HFFc6 (cell line): ENCODE results near the gene TIMP2. TPM values are rescaled to one million over a fixed set of nuclear protein-coding genes. Genes with fewer than 3 reads are reported as not detected.

Experiments
- DNase-seq: peaks from one replicate; pipeline ENCODE4 v3.0.0-alpha.2; 2018
- H3K27ac Mint-ChIP-seq: 2 replicates; pipeline ENCODE4 v1.8.0; 2020; ENCODE audit warnings: mild to moderate bottlenecking, mixed read lengths
- H3K27me3 Mint-ChIP-seq: 2 replicates; pipeline ENCODE4 v1.8.0; 2021; ENCODE audit warnings: mild to moderate bottlenecking, moderate library complexity, mixed read lengths; ENCODE audit not compliant: insufficient read depth
- H3K36me3 Mint-ChIP-seq: 2 replicates; pipeline ENCODE4 v1.8.0; 2021; ENCODE audit warnings: low read depth, mixed read lengths
- H3K4me1 Mint-ChIP-seq: 2 replicates; pipeline ENCODE4 v1.8.0; 2020; ENCODE audit warnings: low read depth, mixed read lengths
- H3K4me3 Mint-ChIP-seq: 2 replicates; pipeline ENCODE4 v1.8.0; 2020; ENCODE audit warnings: mild to moderate bottlenecking, moderate library complexity, mixed read lengths
- H3K9me3 Mint-ChIP-seq: 2 replicates; pipeline ENCODE4 v1.8.0; 2020; ENCODE audit warnings: mild to moderate bottlenecking, mixed read lengths
- total RNA-seq, 6 experiments: library from RNA; stranded (reverse); fragmentation: NEBNext Ultra II Directional; extraction: Animal tissue kit (Norgen Biotek cat#: 25700); gene quantifications; 2 replicates in 1 of 6; 3 replicates in 5 of 6; pipeline ENCODE4 v1.2.3, GENCODE V29; 2021
- TF ChIP-seq, protein P1 (sequence below): fragments of 200-600 bp; sonication (generic); IDR thresholded peaks from 2 replicates; pipeline ENCODE4 v1.5.0; 2021; ENCODE audit warnings: antibody characterized with exemption, mild to moderate bottlenecking

Gene TIMP2
- total RNA-seq, 6 experiments from 2014 or later: 547 to 705 (median 601) TPM

DNA sequence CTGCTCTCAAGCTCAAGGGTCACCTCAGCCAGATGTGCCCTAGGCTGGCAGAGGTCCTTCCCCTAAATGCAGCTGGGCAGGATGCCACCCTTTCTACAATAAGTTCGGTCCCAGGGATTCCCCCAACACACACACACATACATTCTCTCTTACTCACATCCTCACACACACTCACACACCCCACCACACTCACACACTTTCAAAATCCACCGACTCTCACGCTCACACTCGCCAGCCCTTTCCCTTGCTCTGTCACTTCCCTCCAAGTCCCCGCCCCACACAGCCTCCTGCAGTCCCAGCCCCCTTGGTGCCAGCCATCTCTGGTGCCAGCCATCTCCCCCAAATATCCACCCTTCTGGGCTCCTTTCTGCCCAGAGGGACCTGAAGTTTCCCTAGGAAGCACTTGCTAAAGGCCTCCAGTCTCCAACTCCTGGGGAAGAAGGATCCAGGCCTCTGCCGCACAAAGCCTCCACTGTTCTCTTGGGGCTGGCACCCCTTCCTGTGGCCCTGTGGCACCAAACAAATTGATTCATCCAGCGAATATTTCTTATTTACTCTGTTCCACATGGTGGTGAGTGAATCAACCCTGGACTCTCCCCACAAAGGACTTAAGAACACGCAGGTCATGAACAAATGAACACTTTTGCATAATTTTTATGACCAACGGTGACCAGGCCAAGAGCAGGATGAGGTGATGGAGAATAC is 80.7 kb downstream of the TIMP2 start:
- no peaks in the 10 kb centered on the region for H3K36me3 Mint-ChIP-seq
- peaks cover 2% of the 10 kb centered on the region for H3K27me3 Mint-ChIP-seq
- H3K27ac Mint-ChIP-seq: peak overlapping the region; percentile 11; the same call in 1 of the 2 replicates
- H3K4me3 Mint-ChIP-seq: no peak overlapping the region; the same call in 1 of the 2 replicates
- H3K9me3 Mint-ChIP-seq: no peaks in the 10 kb centered on the region
- H3K4me1 Mint-ChIP-seq: peaks cover 32% of the 10 kb centered on the region
- TF ChIP-seq, protein P1, sequence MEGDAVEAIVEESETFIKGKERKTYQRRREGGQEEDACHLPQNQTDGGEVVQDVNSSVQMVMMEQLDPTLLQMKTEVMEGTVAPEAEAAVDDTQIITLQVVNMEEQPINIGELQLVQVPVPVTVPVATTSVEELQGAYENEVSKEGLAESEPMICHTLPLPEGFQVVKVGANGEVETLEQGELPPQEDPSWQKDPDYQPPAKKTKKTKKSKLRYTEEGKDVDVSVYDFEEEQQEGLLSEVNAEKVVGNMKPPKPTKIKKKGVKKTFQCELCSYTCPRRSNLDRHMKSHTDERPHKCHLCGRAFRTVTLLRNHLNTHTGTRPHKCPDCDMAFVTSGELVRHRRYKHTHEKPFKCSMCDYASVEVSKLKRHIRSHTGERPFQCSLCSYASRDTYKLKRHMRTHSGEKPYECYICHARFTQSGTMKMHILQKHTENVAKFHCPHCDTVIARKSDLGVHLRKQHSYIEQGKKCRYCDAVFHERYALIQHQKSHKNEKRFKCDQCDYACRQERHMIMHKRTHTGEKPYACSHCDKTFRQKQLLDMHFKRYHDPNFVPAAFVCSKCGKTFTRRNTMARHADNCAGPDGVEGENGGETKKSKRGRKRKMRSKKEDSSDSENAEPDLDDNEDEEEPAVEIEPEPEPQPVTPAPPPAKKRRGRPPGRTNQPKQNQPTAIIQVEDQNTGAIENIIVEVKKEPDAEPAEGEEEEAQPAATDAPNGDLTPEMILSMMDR: no peak
- peak; percentile 17 for DNase-seq

DNA sequence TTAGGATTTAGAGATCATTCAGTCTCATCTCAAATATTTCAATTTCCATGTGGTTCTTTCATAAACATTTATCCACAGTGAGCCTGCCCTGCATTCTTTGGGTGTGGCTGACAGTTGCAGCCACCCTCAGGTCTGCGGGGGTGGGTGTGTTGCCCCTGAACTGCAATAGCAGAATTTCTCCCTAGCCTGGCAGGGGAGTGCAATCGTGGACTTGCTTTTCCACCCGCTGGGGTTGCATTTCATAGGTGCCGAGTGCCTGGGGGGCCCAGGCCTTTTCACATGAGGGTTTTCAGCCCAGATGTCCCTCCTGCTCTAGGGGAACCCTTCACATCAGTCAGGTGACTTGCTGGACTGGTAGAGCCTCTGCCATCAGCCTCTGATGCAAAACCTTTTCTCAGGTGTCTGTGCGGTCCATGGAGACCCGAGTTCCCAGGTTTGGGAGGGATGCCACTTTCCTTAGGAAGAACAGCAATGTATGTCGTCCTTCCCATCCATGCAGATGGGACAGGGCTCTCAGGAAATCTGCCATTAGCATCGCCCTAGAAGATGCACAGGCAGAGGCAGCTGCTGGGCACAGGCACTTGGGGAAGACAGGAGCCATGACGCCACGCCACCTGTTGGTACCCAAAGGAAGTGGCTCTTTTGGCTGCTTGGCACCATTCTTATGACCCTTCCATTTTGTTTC is 82.2 kb downstream of the TIMP2 start:
- peaks cover 2% of the 10 kb centered on the region for H3K27me3 Mint-ChIP-seq
- H3K4me3 Mint-ChIP-seq: no peak overlapping the region
- DNase-seq: peak; percentile 16
- no peak overlapping the region for H3K27ac Mint-ChIP-seq
- no peaks in the 10 kb centered on the region for H3K36me3 Mint-ChIP-seq
- peaks cover 46% of the 10 kb centered on the region for H3K4me1 Mint-ChIP-seq
- TF ChIP-seq, protein P1: peak; percentile 79
- H3K9me3 Mint-ChIP-seq: no peaks in the 10 kb centered on the region

- TF ChIP-seq, protein P1: 0 out of 2 replicates have a peak, but pooled peaks have one; percentile 17
Measured at GRCh38 chr17:78840780-78841611, 84.2 kb downstream of the TIMP2 start, which contains the start of gene USP36. TSS of gene USP36 (minus strand) at chr17:78840814. CDS start at chr17:78836363, 4,451 bp downstream.

DNA sequence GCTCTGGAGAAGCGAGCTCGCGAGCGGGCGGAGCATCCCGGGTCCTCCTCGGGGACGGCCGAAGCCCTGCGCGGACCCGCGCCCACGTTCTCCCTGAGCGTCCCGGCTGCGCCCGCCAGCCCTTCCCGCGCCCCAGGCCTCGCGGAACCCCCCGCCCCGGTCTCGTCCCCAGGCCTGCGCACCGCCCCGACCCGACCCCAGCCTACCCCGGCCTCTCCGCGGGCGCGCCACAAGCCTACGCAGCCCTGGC is 84.7 kb downstream of the TIMP2 start:
- peaks cover 61% of the 10 kb centered on the region for H3K4me1 Mint-ChIP-seq
- no peak for DNase-seq
- peaks cover 22% of the 10 kb centered on the region for H3K36me3 Mint-ChIP-seq
- H3K9me3 Mint-ChIP-seq: no peaks in the 10 kb centered on the region
- TF ChIP-seq, protein P1: no peak
- peaks cover 2% of the 10 kb centered on the region for H3K27me3 Mint-ChIP-seq
- H3K27ac Mint-ChIP-seq: peak overlapping the region; percentile 85
- H3K4me3 Mint-ChIP-seq: peak overlapping the region; percentile 97

More at GRCh38 chr17:78840780-78841611, 84.2 kb downstream of the TIMP2 start, which contains the start of gene USP36:
- peak; percentile 97 for DNase-seq
- peaks cover 2% of the 10 kb centered on the region for H3K27me3 Mint-ChIP-seq
- peak within 1 kb of the TSS; percentile 97 for H3K4me3 Mint-ChIP-seq
- H3K36me3 Mint-ChIP-seq: peaks cover 18% of the 10 kb centered on the region
- peak within 1 kb of the TSS; percentile 94 for H3K27ac Mint-ChIP-seq
- no peaks in the 10 kb centered on the region for H3K9me3 Mint-ChIP-seq
- H3K4me1 Mint-ChIP-seq: peaks cover 61% of the 10 kb centered on the region

DNA sequence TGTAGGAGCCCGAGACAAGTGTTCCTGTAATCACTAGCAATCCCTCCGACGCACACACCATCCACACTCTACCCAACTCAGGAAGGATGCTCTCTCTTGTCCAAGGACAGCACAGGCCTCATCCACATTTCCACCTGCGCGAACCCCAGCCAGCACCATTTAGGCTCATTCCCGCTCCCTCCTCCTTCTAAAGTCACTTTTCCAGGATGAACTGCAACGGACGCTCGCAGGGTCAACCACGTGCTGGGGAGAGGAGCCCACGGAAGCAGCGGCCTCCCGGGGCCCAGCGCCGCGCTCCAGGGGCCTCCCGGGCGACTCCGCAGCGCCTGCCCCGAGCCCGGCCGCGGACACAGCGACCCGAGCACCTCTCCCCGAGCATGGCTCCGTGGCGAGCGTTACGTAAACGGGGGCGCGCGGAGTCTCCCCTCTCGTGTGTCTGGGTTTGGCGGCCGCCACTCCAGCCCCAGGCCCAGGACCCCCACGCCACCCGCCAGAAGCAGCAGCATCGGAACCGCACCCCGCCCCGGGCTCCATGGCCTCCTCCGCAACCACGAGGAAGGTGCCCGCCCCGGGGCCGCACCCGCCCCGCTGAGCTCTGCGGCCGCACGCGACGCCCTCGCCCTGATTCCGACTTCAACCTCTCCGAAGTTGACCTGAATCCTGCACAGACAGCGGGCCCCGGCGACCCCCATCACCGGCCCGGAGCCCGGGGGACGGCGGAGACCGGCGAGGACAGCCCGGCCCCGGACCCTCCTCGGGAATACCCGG is 85.2 kb downstream of the TIMP2 start:
- Mint-ChIP-seq H3K9me3 (no peaks in the 10 kb centered on the region), H3K4me1 (peaks cover 60% of the 10 kb centered on the region), H3K27me3 (no peaks in the 10 kb centered on the region; the same call in none of the 2 replicates), H3K27ac (peak overlapping the region; percentile 94), H3K4me3 (peak overlapping the region; percentile 97), H3K36me3 (peaks cover 26% of the 10 kb centered on the region)
- TF ChIP-seq, protein P1: no peak
- peak; percentile 27 for DNase-seq
